ENCODE measurements around the gene SP7.
"Not testable (repeated sequence)": the region's sequence is repeated elsewhere in the genome, so short reads cannot be mapped to it uniquely, and the experiment has no call there.

SP7 gene

GRCh38 chr12:53308276-53308675 is 27.9 kb downstream of the SP7 start:
- DNase-seq, result no peak

DNA sequence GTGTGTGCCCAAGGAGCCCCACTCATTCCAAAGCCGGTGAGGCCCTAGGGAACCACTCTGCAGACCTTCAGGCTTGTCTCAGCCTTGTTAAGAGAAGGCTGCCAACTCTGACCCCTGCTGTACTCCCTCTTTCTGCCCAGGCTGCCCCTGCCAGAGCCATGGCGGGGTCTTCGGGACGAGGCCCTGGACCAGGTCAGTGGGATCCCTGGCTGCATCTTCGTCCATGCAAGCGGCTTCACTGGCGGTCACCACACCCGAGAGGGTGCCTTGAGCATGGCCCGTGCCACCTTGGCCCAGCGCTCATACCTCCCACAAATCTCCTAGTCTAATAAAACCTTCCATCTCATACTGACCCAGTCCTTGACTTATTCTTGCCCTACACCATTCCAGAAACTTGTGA is 29.3 kb downstream of the SP7 start:
- no peak for DNase-seq

GRCh38 chr12:53302903-53303302 is 33.3 kb downstream of the SP7 start:
- DNase-seq, result no peak

GRCh38 chr12:53300187-53300586 is 36.0 kb downstream of the SP7 start:
- DNase-seq, result no peak

DNA sequence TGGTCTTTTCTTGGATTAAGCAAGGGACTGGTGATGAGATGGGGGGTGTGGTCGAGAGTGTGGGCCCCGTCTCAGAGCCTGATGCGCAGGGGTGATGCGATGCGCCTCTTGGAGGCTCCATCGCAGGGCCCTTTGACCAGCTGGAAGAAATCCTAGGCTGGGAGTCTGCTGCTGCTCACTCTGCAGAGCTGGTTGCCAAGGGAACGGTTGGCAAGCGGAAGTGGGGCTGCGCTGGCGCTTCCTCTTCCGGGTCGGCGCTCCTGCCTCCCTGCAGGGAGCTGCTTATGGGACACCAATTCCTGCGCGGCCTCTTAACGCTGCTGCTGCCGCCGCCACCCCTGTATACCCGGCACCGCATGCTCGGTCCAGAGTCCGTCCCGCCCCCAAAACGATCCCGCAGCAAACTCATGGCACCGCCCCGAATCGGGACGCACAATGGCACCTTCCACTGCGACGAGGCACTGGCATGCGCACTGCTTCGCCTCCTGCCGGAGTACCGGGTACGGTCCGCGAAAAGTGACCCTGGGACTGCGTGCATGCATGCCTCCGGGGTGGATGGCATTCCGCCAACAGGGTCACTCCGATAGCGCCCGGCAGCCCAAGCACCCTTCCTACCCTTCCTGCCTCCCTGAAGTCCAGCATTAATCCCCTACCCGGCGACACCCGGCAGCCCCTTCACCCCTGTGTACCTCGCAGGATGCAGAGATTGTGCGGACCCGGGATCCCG is 36.5 kb downstream of the SP7 start, which contains the start of gene MYG1:
Gene MYG1 (plus strand): TSS at position 242 of the 727 bp plus-strand sequence. CDS start 43 bp downstream, at position 285.
- peak; percentile 75 to 79 for DNase-seq

- peak; percentile 52 to 54 for DNase-seq
Measured at GRCh38 chr12:53299101-53299453, 37.1 kb downstream of the SP7 start.

DNA sequence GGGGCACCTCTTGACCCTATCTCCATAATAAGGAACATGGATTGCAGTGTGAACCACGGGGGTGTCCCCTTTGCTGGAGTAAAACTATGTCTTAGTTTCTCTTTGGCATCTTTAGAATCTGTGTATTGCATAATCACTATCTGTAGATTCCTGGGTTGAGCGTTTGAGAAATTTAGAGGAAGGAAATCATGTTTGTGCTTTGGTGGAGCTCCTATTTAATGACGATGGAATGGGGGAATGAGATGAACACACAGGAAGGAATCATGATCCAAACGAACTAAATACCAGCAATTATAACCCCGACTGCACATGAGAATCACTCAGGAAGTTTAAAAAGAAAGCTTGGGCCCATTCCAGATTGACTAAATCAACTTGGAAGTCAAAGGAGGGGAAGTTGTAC is 38.0 kb downstream of the SP7 start:
- DNase-seq, result no peak

DNA sequence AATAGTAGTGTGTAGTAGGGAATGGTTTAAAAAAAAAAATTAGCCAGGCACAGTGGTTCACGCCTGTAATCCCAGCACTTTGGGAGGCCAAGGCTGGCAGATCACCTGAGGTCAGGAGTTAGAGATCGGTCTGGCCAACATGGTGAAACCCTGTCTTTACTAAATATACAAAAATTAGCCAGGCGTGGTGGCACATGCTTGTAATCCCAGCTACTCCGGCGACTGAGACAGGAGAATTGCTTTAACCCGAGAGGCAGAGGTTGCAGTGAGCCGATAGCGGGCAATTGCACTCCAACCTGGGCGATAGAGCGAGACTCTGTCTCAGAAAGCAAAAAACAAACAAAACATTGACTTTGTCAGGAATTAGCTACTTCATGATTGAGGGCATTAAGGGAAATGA is 39.0 kb downstream of the SP7 start:
- DNase-seq, result not testable (repeated sequence)

GRCh38 chr12:53295891-53296219 is 40.3 kb downstream of the SP7 start:
- DNase-seq, result no peak

- peak; percentile 80 to 83 for DNase-seq
Measured at GRCh38 chr12:53295070-53295890, 40.9 kb downstream of the SP7 start, which contains the start of gene PFDN5. Gene PFDN5 (plus strand): TSS chr12:53295542. CDS start chr12:53295568, 26 bp downstream.

DNA sequence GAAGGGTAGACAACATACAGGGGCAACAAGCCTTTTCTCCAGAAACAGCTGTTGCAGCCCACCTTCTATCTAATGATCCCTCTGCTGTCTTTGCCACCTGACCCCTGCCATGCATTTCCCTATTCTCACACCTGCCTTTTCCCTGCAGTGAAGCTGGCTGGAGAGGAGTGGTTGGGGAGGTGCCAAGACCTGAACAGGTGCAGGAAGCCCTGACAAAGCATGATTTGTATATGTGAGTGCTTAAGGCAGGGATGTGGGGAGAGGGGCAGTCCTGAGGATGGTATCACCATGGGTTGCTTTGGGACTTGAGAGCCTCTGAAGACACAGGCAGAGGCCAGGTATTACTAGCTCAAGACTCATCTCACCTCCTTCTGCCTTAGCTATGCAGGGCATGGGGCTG is 43.7 kb downstream of the SP7 start:
- no peak for DNase-seq

DNA sequence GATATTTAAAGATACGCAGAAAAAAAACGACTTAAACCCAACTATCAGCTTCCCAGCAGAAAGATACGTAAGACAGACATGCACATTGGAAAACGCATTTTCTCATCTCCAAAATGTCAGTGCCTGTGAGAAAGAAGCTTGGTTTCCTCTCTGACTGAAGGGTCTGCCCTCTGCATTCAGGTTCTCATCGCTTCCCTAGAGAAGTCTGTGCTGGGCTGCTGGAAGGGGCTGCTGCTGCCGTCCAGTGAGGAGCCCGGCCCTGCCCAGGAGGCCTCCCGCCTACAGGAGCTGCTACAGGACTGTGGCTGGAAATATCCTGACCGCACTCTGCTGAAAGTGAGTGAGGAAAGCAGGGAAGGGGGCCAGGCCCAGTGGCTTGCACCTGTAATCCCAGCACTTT is 45.5 kb downstream of the SP7 start:
- DNase-seq, result no peak

DNA sequence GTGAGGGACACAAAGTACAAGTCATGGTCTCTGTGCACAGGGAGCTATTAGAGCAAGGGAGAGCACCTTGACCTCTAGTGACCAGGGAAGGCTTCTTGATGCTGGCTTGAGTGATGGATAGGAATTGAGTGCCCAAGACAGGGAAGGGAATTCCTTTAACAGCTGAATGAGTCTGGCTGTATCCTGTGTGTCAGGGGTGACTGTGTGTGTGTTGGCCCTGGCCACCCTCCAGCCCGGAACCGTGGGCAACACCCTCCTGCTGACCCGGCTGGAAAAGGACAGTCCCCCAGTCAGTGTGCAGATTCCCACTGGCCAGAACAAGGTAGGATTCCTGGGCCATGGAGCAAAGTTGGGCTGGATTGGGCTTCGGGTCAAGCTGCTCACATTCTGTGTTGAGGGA is 46.3 kb downstream of the SP7 start:
- DNase-seq, result no peak

- DNase-seq, result no peak
Measured at GRCh38 chr12:53288322-53288721, 47.8 kb downstream of the SP7 start.

DNA sequence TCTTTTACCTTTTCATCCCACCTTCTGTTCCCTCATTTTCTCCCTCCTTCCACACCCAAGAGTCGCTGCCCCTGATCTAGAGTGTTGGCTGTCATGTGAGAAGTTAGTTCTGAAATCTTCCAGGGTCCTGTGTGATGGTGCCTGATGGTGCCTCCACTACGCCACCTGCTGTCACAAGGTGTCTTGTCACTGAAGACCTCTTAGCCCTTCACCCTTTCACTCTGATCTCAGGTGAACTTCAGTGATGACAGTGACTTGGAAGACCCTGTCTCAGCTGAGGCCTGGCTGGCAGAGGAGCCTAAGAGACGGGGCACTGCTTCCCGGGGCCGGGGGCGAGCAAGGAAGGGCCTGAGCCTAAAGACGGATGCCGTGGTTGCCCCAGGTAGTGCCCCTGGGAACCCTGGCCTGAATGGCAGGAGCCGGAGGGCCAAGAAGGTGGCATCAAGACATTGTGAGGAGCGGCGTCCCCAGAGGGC is 48.4 kb downstream of the SP7 start:
- DNase-seq, result peak; percentile 76 to 79

GRCh38 chr12:53286448-53286847 is 49.7 kb downstream of the SP7 start:
- no peak for DNase-seq

- no peak for DNase-seq
Measured at GRCh38 chr12:53279888-53280498, 56.2 kb downstream of the SP7 start.

GRCh38 chr12:53279283-53279869 is 56.8 kb downstream of the SP7 start:
- DNase-seq, result no peak

- DNase-seq, result no peak
Measured at GRCh38 chr12:53277981-53278380, 58.2 kb downstream of the SP7 start.
